Natural killer cell (primary cell): ENCODE measurements around the gene EXOC3L1. TPM values are rescaled to one million over a fixed set of nuclear protein-coding genes. Genes with fewer than 3 reads are reported as not detected.

ENCODE experiments used
- ATAC-seq, 3 donors: fragments of 150-1000 bp in 2 of 3; fragments of 200-7000 bp in 1 of 3; cut with Tn5 transposase; 1 replicate in 1 of 3; 2 replicates in 2 of 3; pipeline ENCODE4 v1.10.0; 2021; ENCODE audit warnings: mild to moderate bottlenecking in 2 of 3, moderate library complexity in 2 of 3
- DNase-seq, 2 donors: peaks; one replicate each; pipeline versions ENCODE4 v3.0.0 to v3.0.0-alpha.2; 2013 to 2021; ENCODE audit warnings: mixed read lengths in 1 of 2
- H3K27ac ChIP-seq: one replicate; pipeline ENCODE4 v1.5.1; 2013; ENCODE audit warnings: mild to moderate bottlenecking, low read length
- H3K27me3 ChIP-seq: one replicate; pipeline ENCODE4 v1.6.1; 2013; ENCODE audit warnings: low read length; ENCODE audit not compliant: control insufficient read depth, insufficient read depth
- H3K36me3 ChIP-seq: one replicate; pipeline ENCODE4 v1.6.1; 2013; ENCODE audit warnings: low read length; ENCODE audit not compliant: control insufficient read depth, insufficient read depth
- H3K4me1 ChIP-seq: one replicate; pipeline ENCODE4 v1.6.1; 2013; ENCODE audit warnings: low read length; ENCODE audit not compliant: control insufficient read depth, insufficient read depth
- H3K4me3 ChIP-seq: one replicate; pipeline ENCODE4 v1.5.1; 2013; ENCODE audit warnings: low read length
- H3K9me3 ChIP-seq: one replicate; pipeline ENCODE4 v1.6.1; 2013; ENCODE audit warnings: low read length; ENCODE audit not compliant: control insufficient read depth, insufficient read depth
- H3K27ac Mint-ChIP-seq, 2 donors: one replicate each; pipeline ENCODE4 v1.8.0; 2022; ENCODE audit warnings: mild to moderate bottlenecking in 2 of 2, mixed read lengths in 2 of 2, moderate library complexity in 1 of 2
- H3K27me3 Mint-ChIP-seq, 2 donors: one replicate each; pipeline ENCODE4 v1.8.0; 2022; ENCODE audit warnings: low read depth in 2 of 2, mixed read lengths in 2 of 2
- H3K36me3 Mint-ChIP-seq: one replicate; pipeline ENCODE4 v1.8.0; 2022; ENCODE audit warnings: mixed read lengths
- H3K4me1 Mint-ChIP-seq, 2 donors: one replicate each; pipeline ENCODE4 v1.8.0; 2022; ENCODE audit warnings: mixed read lengths in 2 of 2
- H3K4me3 Mint-ChIP-seq: one replicate; pipeline ENCODE4 v1.8.0; 2022; ENCODE audit warnings: mild to moderate bottlenecking, moderate library complexity, mixed read lengths
- H3K9me3 Mint-ChIP-seq, 2 donors: one replicate each; pipeline ENCODE4 v1.8.0; 2022; ENCODE audit warnings: mixed read lengths in 2 of 2
- WGBS: methylation state at CpG from one replicate; pipeline ENCODE4 v1.1.7; 2013; ENCODE audit warnings: missing lambda C conversion rate; ENCODE audit not compliant: insufficient coverage; 5-methylcytosine and 5-hydroxymethylcytosine counted together
- intact Hi-C: fragments of 100-400 bp; cut with micrococcal nuclease; formaldehyde crosslinking; loops from one replicate; pipeline ENCODE4 v1.14.2; 2022
- total RNA-seq, 4 donors: library from RNA; stranded (reverse); fragments of 120-200 nt in 1 of 4; gene quantifications; one replicate each; pipeline versions ENCODE4 v1.2.3 to v1.2.4, GENCODE V29; 2013 to 2022
- TF ChIP-seq, protein P1 (sequence below): fragments of 200-600 bp; IDR thresholded peaks from one replicate; pipeline ENCODE4 v1.8.0; 2022; ENCODE audit warnings: antibody characterized with exemption

Gene EXOC3L1
- total RNA-seq, 3 donors from 2014 or later (not counting 1 experiment from before 2014, with no cell fraction given): not detected

DNA sequence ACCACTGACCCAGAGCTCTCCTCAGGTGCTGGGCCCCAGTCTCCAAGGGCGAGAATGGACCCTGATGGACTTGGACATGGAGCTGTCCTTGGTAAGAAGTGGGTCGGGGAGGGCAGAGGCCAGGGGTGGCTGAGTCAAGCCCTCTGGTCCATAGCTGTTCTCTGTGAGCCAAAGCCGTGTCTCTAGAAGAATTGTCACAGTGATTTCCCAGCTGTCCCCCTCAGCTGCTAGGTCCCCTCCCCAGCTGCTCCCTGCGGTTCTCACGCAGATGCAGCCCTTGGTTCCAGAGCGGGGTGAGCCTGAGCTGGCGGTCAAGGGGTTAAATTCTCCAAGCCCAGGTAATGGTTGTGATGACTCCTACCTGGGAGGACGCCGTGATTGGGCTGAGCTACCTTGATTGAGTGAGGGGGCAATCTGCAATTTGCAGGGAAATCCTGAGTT, 20.9 kb downstream of the EXOC3L1 start:
- H3K36me3 ChIP-seq: no peaks in the 10 kb centered on the region
- H3K4me3 Mint-ChIP-seq: no peak overlapping the region
- no peaks in the 10 kb centered on the region for H3K9me3 Mint-ChIP-seq
- WGBS: 61% methylated on average over 9 of the region's 9 CpGs
- H3K27me3 ChIP-seq: peaks cover 63% of the 10 kb centered on the region
- H3K27ac Mint-ChIP-seq: no peak overlapping the region
- H3K27ac ChIP-seq: no peak overlapping the region
- H3K36me3 Mint-ChIP-seq: no peaks in the 10 kb centered on the region
- DNase-seq (no peak), ATAC-seq (no peak)
- peaks cover 34 to 57% of the 10 kb centered on the region in 2 donors for H3K27me3 Mint-ChIP-seq
- peaks cover 44% of the 10 kb centered on the region for H3K4me1 ChIP-seq
- H3K4me3 ChIP-seq: no peak overlapping the region
- intact Hi-C loops: no loop called here
- H3K9me3 ChIP-seq: no peaks in the 10 kb centered on the region
- TF ChIP-seq, protein P1, sequence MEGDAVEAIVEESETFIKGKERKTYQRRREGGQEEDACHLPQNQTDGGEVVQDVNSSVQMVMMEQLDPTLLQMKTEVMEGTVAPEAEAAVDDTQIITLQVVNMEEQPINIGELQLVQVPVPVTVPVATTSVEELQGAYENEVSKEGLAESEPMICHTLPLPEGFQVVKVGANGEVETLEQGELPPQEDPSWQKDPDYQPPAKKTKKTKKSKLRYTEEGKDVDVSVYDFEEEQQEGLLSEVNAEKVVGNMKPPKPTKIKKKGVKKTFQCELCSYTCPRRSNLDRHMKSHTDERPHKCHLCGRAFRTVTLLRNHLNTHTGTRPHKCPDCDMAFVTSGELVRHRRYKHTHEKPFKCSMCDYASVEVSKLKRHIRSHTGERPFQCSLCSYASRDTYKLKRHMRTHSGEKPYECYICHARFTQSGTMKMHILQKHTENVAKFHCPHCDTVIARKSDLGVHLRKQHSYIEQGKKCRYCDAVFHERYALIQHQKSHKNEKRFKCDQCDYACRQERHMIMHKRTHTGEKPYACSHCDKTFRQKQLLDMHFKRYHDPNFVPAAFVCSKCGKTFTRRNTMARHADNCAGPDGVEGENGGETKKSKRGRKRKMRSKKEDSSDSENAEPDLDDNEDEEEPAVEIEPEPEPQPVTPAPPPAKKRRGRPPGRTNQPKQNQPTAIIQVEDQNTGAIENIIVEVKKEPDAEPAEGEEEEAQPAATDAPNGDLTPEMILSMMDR: no peak
- H3K4me1 Mint-ChIP-seq: peaks cover 28 to 47% of the 10 kb centered on the region in 2 donors

DNA sequence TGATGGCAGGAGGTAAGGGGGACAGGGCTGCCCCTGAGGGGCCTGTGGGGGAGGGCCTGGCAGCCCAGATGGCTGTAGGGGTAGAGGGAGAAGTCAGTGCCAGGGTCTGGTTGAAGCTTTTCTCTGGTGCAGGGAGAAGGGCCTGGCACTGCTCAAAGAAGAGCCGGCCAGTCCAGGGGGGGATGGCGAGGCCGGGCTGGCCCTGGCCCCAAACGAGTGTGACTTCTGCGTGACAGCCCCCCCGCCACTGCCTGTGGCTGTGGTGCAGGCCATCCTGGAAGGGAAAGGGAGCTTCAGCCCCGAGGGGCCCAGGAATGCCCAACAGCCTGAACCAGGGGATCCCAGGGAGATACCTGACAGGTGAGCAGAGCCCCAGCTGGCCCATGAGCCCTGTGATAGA, 22.3 kb downstream of the EXOC3L1 start:
- peaks cover 17 to 36% of the 10 kb centered on the region in 2 donors for H3K4me1 Mint-ChIP-seq
- H3K27me3 Mint-ChIP-seq: peaks cover 34 to 58% of the 10 kb centered on the region in 2 donors
- TF ChIP-seq, protein P1: no peak
- no peak overlapping the region for H3K4me3 Mint-ChIP-seq
- ATAC-seq: no peak
- WGBS: 87% methylated on average over 7 of the region's 7 CpGs
- peaks cover 46% of the 10 kb centered on the region for H3K4me1 ChIP-seq
- H3K36me3 Mint-ChIP-seq: no peaks in the 10 kb centered on the region
- no peak overlapping the region for H3K27ac ChIP-seq
- no peaks in the 10 kb centered on the region for H3K9me3 ChIP-seq
- no peak overlapping the region for H3K4me3 ChIP-seq
- no peaks in the 10 kb centered on the region for H3K36me3 ChIP-seq
- peaks cover 73% of the 10 kb centered on the region for H3K27me3 ChIP-seq
- DNase-seq: no peak
- H3K27ac Mint-ChIP-seq: no peak overlapping the region
- intact Hi-C loops: no loop called here
- H3K9me3 Mint-ChIP-seq: no peaks in the 10 kb centered on the region

DNA sequence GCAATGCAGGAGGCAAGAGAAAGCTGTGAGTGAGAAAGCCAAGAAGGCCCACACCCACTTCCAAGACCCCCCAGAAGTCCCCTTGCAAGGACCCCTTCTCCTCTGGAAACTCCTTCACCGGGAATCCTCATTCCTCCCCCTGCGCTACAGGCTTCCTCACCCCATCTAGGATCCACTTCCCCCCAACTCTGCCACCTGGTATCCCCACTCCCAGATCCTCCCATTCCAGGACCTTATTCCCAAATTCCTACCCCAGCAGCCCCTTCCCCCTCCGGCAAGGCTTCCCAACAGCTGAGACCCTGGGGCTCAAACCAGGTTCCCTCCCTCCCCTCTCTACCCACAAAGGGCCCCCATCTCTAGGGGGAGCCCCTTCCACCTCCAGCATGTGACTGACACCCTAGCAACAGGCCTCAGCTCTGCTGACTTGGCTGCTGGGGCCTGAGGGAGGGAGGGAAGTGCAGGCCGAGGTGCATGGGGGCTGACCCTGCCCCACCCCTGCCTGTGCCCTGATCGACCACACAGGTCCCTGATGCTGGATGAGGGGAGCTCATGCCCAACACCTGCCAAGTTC, 23.3 kb downstream of the EXOC3L1 start:
- peaks cover 15 to 32% of the 10 kb centered on the region in 2 donors for H3K4me1 Mint-ChIP-seq

More for the DNA sequence above, 23.3 kb downstream of the EXOC3L1 start:
- DNase-seq: no peak
- Mint-ChIP-seq H3K9me3 (no peaks in the 10 kb centered on the region), H3K27me3 (peaks cover 33 to 62% of the 10 kb centered on the region in 2 donors), H3K27ac (no peak overlapping the region), H3K4me3 (no peak overlapping the region), H3K36me3 (no peaks in the 10 kb centered on the region)
- H3K27ac ChIP-seq: no peak overlapping the region
- no peaks in the 10 kb centered on the region for H3K9me3 ChIP-seq
- intact Hi-C loops: no loop called here
- TF ChIP-seq, protein P1: no peak
- H3K4me3 ChIP-seq: no peak overlapping the region
- ATAC-seq: no peak
- no peaks in the 10 kb centered on the region for H3K36me3 ChIP-seq
- peaks cover 51% of the 10 kb centered on the region for H3K4me1 ChIP-seq
- WGBS: 71% methylated on average over 5 of the region's 5 CpGs
- peaks cover 77% of the 10 kb centered on the region for H3K27me3 ChIP-seq
